Skeletal muscle satellite cell (primary cell): ENCODE measurements around the gene ADARB2.

ENCODE experiments used
- H3K27me3 ChIP-seq: 2 replicates; pipeline ENCODE4 v1.7.0; 2013; ENCODE audit warnings: low read length; ENCODE audit not compliant: control insufficient read depth, insufficient read depth
- H3K36me3 ChIP-seq: 2 replicates; pipeline ENCODE4 v1.7.0; 2013; ENCODE audit warnings: mild to moderate bottlenecking, control low read depth, low read length; ENCODE audit not compliant: insufficient read depth
- H3K4me1 ChIP-seq: 2 replicates; pipeline ENCODE4 v1.7.0; 2013; ENCODE audit warnings: low read length; ENCODE audit not compliant: control insufficient read depth, insufficient read depth
- H3K4me2 ChIP-seq: 2 replicates; pipeline ENCODE4 v1.7.0; 2013; ENCODE audit warnings: mild to moderate bottlenecking, low read length
- H3K4me3 ChIP-seq: 2 replicates; pipeline ENCODE4 v1.7.0; 2013; ENCODE audit warnings: low read length
- H3K9ac ChIP-seq: 2 replicates; pipeline ENCODE4 v1.7.0; 2013; ENCODE audit warnings: mild to moderate bottlenecking, low read depth, low read length, moderate library complexity
- H3K9me3 ChIP-seq: replicated peaks from 2 replicates; pipeline ENCODE4 v1.7.0; 2013; ENCODE audit warnings: mild to moderate bottlenecking, control low read depth, low read length

Gene ADARB2

DNA sequence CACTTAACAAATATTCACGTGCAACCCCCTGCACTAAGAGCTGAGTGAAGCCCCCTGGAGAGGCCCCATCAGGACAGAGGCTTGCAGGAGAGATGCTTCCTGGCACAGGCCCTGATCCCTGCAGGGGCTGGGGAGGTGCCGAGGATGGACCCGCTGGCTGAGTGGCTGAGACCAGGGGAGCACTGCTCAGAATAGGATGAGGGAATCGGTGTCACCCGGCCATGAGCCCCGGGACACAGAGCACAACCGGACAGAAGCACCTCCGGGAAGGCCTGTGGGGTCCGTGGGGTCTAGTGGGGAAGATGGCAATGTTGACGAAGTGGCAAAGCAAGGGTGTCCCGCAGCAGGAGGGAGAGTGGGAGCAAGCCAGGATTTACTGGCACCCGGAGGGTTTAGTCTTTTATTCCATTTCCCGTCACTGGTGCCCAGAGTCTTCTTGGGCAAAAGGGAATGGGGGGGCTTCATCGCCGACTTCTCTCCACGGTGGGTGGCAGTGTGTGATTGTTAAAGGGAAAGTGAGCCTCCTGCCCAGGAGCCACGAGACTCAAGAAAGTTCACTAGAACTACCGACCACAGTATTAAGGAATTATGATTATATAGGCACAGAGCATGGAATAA, 140.7 kb downstream of the ADARB2 start:
- Histone ChIP-seq H3K4me3 (no peak overlapping the region), H3K27me3 (no peaks in the 10 kb centered on the region), H3K9ac (no peak overlapping the region), H3K36me3 (no peaks in the 10 kb centered on the region), H3K4me2 (no peak overlapping the region), H3K4me1 (no peaks in the 10 kb centered on the region), H3K9me3 (peaks cover 26% of the 10 kb centered on the region)

- no peak overlapping the region for H3K4me2 ChIP-seq
- H3K9me3 ChIP-seq = peaks cover 26% of the 10 kb centered on the region
- H3K27me3 ChIP-seq = no peaks in the 10 kb centered on the region
- H3K4me3 ChIP-seq = no peak overlapping the region
- no peak overlapping the region for H3K9ac ChIP-seq
- H3K36me3 ChIP-seq = no peaks in the 10 kb centered on the region
- no peaks in the 10 kb centered on the region for H3K4me1 ChIP-seq
Observed at GRCh38 chr10:1595726-1596125, 141.6 kb downstream of the ADARB2 start.

DNA sequence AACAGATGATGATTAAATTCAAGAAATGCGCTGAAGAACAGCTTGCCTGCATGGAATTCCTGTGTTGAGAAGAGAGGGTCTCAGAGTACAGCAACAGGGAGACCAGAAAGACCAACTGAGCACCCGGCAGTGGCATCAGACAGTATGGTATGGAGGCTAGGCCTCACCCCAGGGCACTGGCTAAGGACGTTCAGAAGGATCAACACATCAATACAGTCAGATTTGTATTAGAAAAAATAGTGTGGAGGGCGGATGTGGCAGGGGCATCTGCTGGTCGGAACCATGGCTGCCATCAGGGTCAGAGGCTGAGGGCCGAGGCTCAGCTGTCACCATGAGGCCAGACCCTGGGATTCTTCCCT, 142.1 kb downstream of the ADARB2 start:
- Histone ChIP-seq H3K4me1 (no peaks in the 10 kb centered on the region), H3K4me3 (no peak overlapping the region), H3K9me3 (peaks cover 25% of the 10 kb centered on the region), H3K36me3 (no peaks in the 10 kb centered on the region), H3K4me2 (no peak overlapping the region), H3K27me3 (no peaks in the 10 kb centered on the region), H3K9ac (no peak overlapping the region)

DNA sequence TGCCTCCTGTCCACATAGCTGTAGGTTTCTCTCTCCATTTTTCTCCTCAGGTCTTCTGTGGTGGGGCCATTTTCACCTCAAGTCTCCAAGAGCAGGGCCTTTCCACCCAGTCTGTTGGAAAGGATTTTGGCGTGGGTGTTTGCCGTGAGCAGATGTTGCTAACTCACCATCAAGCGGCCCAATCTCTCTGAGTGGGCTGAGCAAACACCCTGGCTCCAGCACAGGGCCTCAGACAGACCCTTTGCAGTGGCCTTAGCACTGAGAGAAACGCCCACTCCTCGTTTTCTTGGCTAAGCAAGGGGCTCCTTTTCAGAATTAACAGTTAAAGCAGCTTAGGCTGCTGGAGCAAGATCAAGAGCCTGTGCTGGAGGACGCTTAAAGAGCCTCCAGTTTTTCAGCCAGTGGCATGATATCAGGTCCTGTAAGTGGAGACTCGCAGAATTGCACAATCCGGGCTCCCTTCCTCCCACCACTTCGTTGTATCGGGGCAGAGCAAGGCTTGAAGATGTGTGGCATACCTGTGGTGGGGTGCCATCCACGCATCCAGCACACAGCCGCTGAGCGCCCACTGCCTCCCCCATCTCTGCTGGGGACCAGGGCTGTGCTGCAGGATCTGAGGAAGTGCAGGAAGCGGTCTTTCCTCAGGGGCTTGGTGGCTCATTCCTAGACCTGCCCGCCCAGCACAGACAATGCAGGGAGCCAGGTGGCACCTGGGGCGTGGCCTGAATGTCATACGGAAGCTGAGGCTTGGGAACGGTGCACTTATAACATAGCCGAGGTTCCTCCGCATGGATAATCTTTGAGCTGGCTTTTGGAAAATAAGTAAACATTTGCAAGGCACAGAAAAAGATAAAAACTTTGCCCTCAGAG, 142.7 kb downstream of the ADARB2 start:
- Histone ChIP-seq H3K4me3 (no peak overlapping the region), H3K36me3 (no peaks in the 10 kb centered on the region), H3K4me1 (no peaks in the 10 kb centered on the region), H3K27me3 (no peaks in the 10 kb centered on the region), H3K4me2 (no peak overlapping the region), H3K9me3 (peaks cover 22% of the 10 kb centered on the region), H3K9ac (no peak overlapping the region)

- H3K4me2 ChIP-seq = no peak overlapping the region
- no peak overlapping the region for H3K4me3 ChIP-seq
- no peaks in the 10 kb centered on the region for H3K36me3 ChIP-seq
- no peak overlapping the region for H3K9ac ChIP-seq
- H3K27me3 ChIP-seq = no peaks in the 10 kb centered on the region
- H3K4me1 ChIP-seq = no peaks in the 10 kb centered on the region
- peaks cover 24% of the 10 kb centered on the region for H3K9me3 ChIP-seq
Observed at GRCh38 chr10:1591742-1592141, 145.6 kb downstream of the ADARB2 start.

GRCh38 chr10:1591045-1591444, 146.3 kb downstream of the ADARB2 start:
- Histone ChIP-seq H3K9me3 (peaks cover 19% of the 10 kb centered on the region), H3K27me3 (no peaks in the 10 kb centered on the region), H3K4me2 (no peak overlapping the region)

GRCh38 chr10:1589257-1589656, 148.1 kb downstream of the ADARB2 start:
- Histone ChIP-seq H3K9me3 (peaks cover 15% of the 10 kb centered on the region), H3K9ac (no peak overlapping the region), H3K4me3 (no peak overlapping the region), H3K27me3 (no peaks in the 10 kb centered on the region), H3K4me2 (no peak overlapping the region), H3K4me1 (no peaks in the 10 kb centered on the region), H3K36me3 (no peaks in the 10 kb centered on the region)

More at GRCh38 chr10:1591045-1591444, 146.3 kb downstream of the ADARB2 start:
- H3K9ac ChIP-seq = no peak overlapping the region
- no peaks in the 10 kb centered on the region for H3K36me3 ChIP-seq
- no peak overlapping the region for H3K4me3 ChIP-seq
- H3K4me1 ChIP-seq = no peaks in the 10 kb centered on the region

DNA sequence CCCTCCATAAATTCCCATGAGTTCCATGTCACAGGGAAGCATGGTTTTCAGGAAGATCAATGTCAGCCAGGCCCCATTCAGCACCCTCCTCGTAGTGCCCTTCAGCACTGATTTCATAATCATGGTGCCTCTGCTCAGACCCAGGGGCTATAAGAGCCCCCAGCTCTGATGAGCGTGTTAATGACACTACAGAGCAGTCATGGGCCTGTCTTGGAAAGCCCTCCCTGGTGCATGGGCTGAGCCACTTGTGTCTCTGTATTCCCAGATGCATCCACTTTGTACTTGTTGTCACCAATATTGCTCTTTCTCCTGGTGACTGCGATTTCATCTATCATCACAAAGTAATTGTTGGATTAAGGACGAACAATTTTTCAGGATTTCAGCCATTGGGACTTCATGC, 154.6 kb downstream of the ADARB2 start:
- H3K4me1 ChIP-seq = no peaks in the 10 kb centered on the region
- no peaks in the 10 kb centered on the region for H3K36me3 ChIP-seq
- no peaks in the 10 kb centered on the region for H3K27me3 ChIP-seq
- H3K9ac ChIP-seq = no peak overlapping the region
- peaks cover 5% of the 10 kb centered on the region for H3K9me3 ChIP-seq
- H3K4me2 ChIP-seq = no peak overlapping the region
- no peak overlapping the region for H3K4me3 ChIP-seq

- Histone ChIP-seq H3K36me3 (no peaks in the 10 kb centered on the region), H3K4me2 (no peak overlapping the region), H3K4me3 (no peak overlapping the region), H3K4me1 (no peaks in the 10 kb centered on the region), H3K9ac (no peak overlapping the region), H3K27me3 (no peaks in the 10 kb centered on the region), H3K9me3 (peaks cover 10% of the 10 kb centered on the region)
Observed at GRCh38 chr10:1581189-1581588, 156.1 kb downstream of the ADARB2 start.

- Histone ChIP-seq H3K9me3 (peaks cover 11% of the 10 kb centered on the region), H3K36me3 (no peaks in the 10 kb centered on the region), H3K27me3 (no peaks in the 10 kb centered on the region), H3K4me1 (no peaks in the 10 kb centered on the region), H3K9ac (no peak overlapping the region), H3K4me3 (no peak overlapping the region), H3K4me2 (no peak overlapping the region)
Observed at GRCh38 chr10:1579671-1580070, 157.7 kb downstream of the ADARB2 start.

GRCh38 chr10:1579141-1579491, 158.2 kb downstream of the ADARB2 start:
- peaks cover 9% of the 10 kb centered on the region for H3K9me3 ChIP-seq
- no peak overlapping the region for H3K4me2 ChIP-seq
- H3K27me3 ChIP-seq = no peaks in the 10 kb centered on the region
- no peaks in the 10 kb centered on the region for H3K4me1 ChIP-seq
- no peak overlapping the region for H3K9ac ChIP-seq
- H3K4me3 ChIP-seq = no peak overlapping the region
- H3K36me3 ChIP-seq = no peaks in the 10 kb centered on the region
